ENCODE data around the gene ROGDI. TPM values are rescaled to one million over a fixed set of nuclear protein-coding genes. Genes with fewer than 3 reads are reported as not detected.
"Not testable (repeated sequence)": the region's sequence is repeated elsewhere in the genome, so short reads cannot be mapped to it uniquely, and the experiment has no call there.

Gene ROGDI
- total RNA-seq, 3 donors from 2014 or later = 6.6 to 23.3 (median 21.2) TPM

DNA sequence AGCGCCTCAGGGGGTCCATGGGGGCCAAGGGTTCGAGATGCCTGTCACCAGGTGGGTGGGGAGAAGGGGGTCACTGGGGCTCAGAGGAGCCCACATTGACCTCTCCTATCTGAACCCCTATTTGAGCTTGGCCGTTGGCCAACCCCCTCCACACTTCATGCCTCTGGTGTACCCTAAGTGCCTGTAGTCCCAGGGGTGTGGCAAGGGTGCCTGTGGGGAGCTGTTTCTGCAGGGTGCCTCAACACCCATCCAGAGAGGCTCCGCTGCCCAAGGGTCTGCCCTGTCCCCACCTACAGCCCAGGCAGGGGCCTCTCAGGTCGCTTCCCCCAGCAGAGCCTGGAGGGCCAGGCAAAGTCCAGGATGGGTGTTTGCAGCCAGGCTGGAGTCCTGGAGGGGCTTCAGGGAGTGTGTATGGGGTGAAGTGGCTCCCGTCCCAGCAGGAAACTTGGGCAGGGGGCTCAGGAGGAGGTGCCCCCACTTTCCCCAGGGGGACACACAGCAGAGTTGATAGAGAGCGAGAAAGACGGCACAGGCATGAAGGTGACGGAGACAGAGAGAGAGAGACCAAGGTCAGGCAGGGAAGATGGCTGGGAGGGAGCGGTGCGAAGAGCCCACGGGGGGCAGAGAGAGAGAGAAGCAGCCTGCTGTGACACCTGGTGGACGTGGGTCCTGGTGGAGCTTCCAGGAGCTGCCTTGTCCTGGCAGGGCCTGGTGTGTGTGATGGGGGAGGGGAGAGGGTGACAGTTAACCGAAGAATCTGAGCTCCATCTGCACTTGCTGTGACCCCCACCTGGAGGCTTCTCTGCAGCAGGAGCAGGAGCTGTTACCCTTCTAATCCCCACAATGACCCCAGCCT lies 14.6 kb downstream of the ROGDI start, which contains the start of gene SEPTIN12:
Gene SEPTIN12, minus strand, starts transcription at position 719 of the 856 bp plus-strand sequence. Its CDS starts 700 bp downstream, at position 19.
- DNase-seq (ENCODE audit: low spot score in 2 of 2) = no peak
- intact Hi-C loops (cut with DNase I; ENCODE audit: low total_unique reads) = no loop called here
- Histone ChIP-seq H3K9me3 (no peaks in the 10 kb centered on the region), H3K27ac (no peak within 1 kb of the TSS), H3K4me3 (no peak within 1 kb of the TSS), H3K4me1 (no peaks in the 10 kb centered on the region), H3K36me3 (no peaks in the 10 kb centered on the region), H3K27me3 (no peaks in the 10 kb centered on the region)
- TF ChIP-seq POLR2AphosphoS5 (IDR thresholded peaks at IDR 0.05) (no peak), POLR2A (IDR thresholded peaks at IDR 0.05) (no peak), CTCF (IDR thresholded peaks at IDR 0.05) (no peak)

DNA sequence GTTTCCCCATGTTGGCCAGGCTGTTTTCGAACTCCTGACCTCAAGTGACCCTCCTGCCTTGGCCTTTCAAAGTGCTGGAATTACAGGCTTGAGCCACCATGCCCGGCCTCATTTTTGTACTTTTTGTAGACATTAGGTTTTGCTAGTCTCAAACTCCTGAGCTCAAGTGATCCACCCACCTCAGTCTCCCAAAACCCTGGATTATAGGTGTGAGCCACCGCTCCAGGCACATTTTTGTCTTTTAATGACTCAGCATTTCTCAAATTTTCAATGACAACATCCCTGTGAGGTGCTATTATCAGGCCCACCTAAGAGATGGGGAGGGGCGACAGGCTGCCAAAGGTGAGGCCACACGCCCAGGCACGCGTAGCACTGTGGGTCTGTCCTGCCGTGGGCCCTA lies 15.4 kb downstream of the ROGDI start:
- H3K4me3 ChIP-seq = no peak overlapping the region
- no peaks in the 10 kb centered on the region for H3K4me1 ChIP-seq
- H3K27ac ChIP-seq = no peak overlapping the region
- no peak for TF ChIP-seq POLR2A (IDR thresholded peaks at IDR 0.05)
- no peak for TF ChIP-seq POLR2AphosphoS5 (IDR thresholded peaks at IDR 0.05)
- TF ChIP-seq CTCF (IDR thresholded peaks at IDR 0.05) = no peak
- no peaks in the 10 kb centered on the region for H3K27me3 ChIP-seq
- intact Hi-C loops (cut with DNase I; ENCODE audit: low total_unique reads) = no loop called here
- H3K36me3 ChIP-seq = no peaks in the 10 kb centered on the region
- DNase-seq (ENCODE audit: low spot score in 2 of 2) = no peak
- H3K9me3 ChIP-seq = no peaks in the 10 kb centered on the region

GRCh38 chr16:4785758-4786433 lies 16.5 kb downstream of the ROGDI start:
- TF ChIP-seq POLR2AphosphoS5 (IDR thresholded peaks at IDR 0.05) = no peak
- TF ChIP-seq CTCF (IDR thresholded peaks at IDR 0.05) = no peak
- TF ChIP-seq POLR2A (IDR thresholded peaks at IDR 0.05) = no peak
- Histone ChIP-seq H3K27me3 (no peaks in the 10 kb centered on the region), H3K9me3 (no peaks in the 10 kb centered on the region), H3K4me1 (no peaks in the 10 kb centered on the region), H3K27ac (no peak overlapping the region), H3K4me3 (no peak overlapping the region), H3K36me3 (no peaks in the 10 kb centered on the region)
- intact Hi-C loops (cut with DNase I; ENCODE audit: low total_unique reads) = no loop called here
- DNase-seq (ENCODE audit: low spot score in 2 of 2) = no peak

DNA sequence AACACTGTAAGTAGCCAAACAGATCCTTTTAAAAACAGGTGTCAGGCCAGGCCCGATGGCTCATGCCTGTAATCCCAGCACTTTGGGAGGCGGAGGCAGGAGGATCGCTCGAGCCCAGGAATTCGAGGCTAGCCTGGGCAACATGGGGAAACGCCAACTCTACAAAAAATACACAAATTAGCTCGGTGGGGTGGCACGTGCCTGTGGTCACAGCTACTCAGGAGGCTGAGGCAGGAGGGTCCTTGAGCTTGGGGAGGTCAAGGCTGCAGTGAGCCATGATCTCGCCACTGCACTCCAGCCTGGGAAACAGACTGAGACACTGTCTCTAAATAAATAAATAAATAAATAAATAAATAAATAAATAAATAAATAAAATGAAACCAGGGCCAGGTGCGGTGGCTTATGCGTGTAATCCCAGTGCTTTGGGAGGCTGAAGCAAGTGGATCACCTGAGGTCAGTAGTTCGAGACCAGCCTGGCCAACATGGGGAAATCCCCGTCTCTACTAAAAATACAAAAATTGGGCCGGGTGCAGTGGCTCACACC lies 17.9 kb downstream of the ROGDI start:
- H3K4me3 ChIP-seq; DNase-seq (ENCODE audit: low spot score in 2 of 2); H3K27me3 ChIP-seq; intact Hi-C loops (cut with DNase I; ENCODE audit: low total_unique reads); H3K27ac ChIP-seq; H3K36me3 ChIP-seq; H3K4me1 ChIP-seq; H3K9me3 ChIP-seq: not testable (repeated sequence)

DNA sequence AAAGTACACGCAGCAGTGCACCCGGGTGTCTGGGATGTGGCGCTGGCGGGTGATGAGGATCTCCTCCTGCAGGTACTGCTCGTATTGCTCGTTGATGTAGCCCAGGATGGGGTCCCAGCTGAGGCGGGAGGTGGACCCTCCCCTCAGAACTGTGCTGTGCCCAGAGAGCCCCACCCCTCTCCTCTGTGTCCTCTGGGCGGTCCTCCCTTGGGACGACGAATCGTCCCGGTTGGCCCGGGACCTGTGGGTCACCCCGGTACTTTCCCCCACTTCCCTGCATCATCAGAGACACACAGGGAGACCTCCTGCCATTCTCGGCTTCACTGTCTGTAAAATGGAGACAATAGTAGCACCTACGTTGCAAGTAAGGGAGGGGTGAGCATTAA lies 18.5 kb downstream of the ROGDI start:
- no peak for DNase-seq (ENCODE audit: low spot score in 2 of 2)
- Histone ChIP-seq H3K4me3 (no peak overlapping the region), H3K27me3 (no peaks in the 10 kb centered on the region), H3K4me1 (no peaks in the 10 kb centered on the region), H3K27ac (no peak overlapping the region), H3K36me3 (no peaks in the 10 kb centered on the region), H3K9me3 (no peaks in the 10 kb centered on the region)
- intact Hi-C loops (cut with DNase I; ENCODE audit: low total_unique reads) = no loop called here
- TF ChIP-seq CTCF (IDR thresholded peaks at IDR 0.05) (no peak), POLR2A (IDR thresholded peaks at IDR 0.05) (no peak), POLR2AphosphoS5 (IDR thresholded peaks at IDR 0.05) (no peak)
